AG10803 (cell line): ENCODE data around the gene SSBP3.

ENCODE experiments used
- DNase-seq: peaks from one replicate; pipeline ENCODE4 v3.0.0; 2010; ENCODE audit warnings: low read depth
- H3K4me3 ChIP-seq: 2 replicates; pipeline ENCODE4 v1.5.1; 2011; ENCODE audit warnings: mild to moderate bottlenecking, low read length, control low read depth
- CTCF ChIP-seq: conservative IDR thresholded peaks from 2 replicates; pipeline ENCODE4 v1.5.1; 2011; ENCODE audit warnings: mild to moderate bottlenecking, low read length, control low read depth, inconsistent platforms

Gene SSBP3

GRCh38 chr1:54371038-54371941 lies 34.9 kb downstream of the SSBP3 start:
- no peak overlapping the region for H3K4me3 ChIP-seq
- no peak for TF ChIP-seq CTCF
- no peak for DNase-seq

GRCh38 chr1:54370287-54370989 lies 35.8 kb downstream of the SSBP3 start:
- H3K4me3 ChIP-seq = no peak overlapping the region
- DNase-seq = no peak
- TF ChIP-seq CTCF = no peak

- no peak for DNase-seq
- TF ChIP-seq CTCF = no peak
- H3K4me3 ChIP-seq = no peak overlapping the region
Observed at GRCh38 chr1:54367613-54368012, 38.6 kb downstream of the SSBP3 start.

- no peak overlapping the region for H3K4me3 ChIP-seq
- TF ChIP-seq CTCF = no peak
Observed at GRCh38 chr1:54365847-54366246, 40.3 kb downstream of the SSBP3 start.

GRCh38 chr1:54365398-54365797 lies 40.8 kb downstream of the SSBP3 start:
- no peak for DNase-seq
- no peak overlapping the region for H3K4me3 ChIP-seq
- no peak for TF ChIP-seq CTCF

More at GRCh38 chr1:54365847-54366246, 40.3 kb downstream of the SSBP3 start:
- no peak for DNase-seq

- TF ChIP-seq CTCF = no peak
- DNase-seq = no peak
- H3K4me3 ChIP-seq = no peak overlapping the region
Observed at GRCh38 chr1:54364995-54365394, 41.2 kb downstream of the SSBP3 start.
